ENCODE results near the gene TRIM45. TPM values are rescaled to one million over a fixed set of nuclear protein-coding genes. Genes with fewer than 3 reads are reported as not detected.
A peak's percentile ranks its signal among the peaks of the same experiment; 100 is the strongest.
"Not testable (repeated sequence)": the region's sequence is repeated elsewhere in the genome, so short reads cannot be mapped to it uniquely, and the experiment has no call there.

TRIM45 gene
- total and polyA plus RNA-seq, 2 donors from 2014 or later: 4.5 to 4.8 TPM

DNA sequence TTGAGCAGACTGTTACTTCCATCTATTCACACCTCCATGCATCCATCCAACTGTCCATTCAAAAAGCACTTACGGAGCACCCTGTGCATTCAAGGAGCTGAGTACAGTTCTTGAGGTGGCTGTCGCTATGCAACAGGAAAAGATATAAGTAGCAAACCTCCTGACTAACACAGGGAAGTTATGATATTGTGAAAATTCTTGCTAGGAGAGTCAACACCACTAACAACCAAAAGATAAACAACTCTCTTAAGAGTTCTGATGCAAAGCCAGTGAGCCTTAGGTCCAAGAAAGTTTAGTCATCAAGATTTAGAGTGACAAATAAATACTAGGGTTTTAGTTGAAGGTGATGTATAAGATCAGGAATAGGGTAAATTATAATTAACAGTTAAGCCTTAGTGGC, 44.5 kb upstream of the TRIM45 start:
- TF ChIP-seq, protein P1, sequence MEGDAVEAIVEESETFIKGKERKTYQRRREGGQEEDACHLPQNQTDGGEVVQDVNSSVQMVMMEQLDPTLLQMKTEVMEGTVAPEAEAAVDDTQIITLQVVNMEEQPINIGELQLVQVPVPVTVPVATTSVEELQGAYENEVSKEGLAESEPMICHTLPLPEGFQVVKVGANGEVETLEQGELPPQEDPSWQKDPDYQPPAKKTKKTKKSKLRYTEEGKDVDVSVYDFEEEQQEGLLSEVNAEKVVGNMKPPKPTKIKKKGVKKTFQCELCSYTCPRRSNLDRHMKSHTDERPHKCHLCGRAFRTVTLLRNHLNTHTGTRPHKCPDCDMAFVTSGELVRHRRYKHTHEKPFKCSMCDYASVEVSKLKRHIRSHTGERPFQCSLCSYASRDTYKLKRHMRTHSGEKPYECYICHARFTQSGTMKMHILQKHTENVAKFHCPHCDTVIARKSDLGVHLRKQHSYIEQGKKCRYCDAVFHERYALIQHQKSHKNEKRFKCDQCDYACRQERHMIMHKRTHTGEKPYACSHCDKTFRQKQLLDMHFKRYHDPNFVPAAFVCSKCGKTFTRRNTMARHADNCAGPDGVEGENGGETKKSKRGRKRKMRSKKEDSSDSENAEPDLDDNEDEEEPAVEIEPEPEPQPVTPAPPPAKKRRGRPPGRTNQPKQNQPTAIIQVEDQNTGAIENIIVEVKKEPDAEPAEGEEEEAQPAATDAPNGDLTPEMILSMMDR (IDR thresholded peaks at IDR 0.05; ENCODE audit: borderline replicate concordance, extremely low read depth, insufficient read depth): no peak
- Histone ChIP-seq H3K9me3 (ENCODE audit: control insufficient read depth in 2 of 3, insufficient read depth in 1 of 3, low read length in 3 of 3) (no peaks in the 10 kb centered on the region), H3K9ac (ENCODE audit: low read length in 3 of 3) (no peak overlapping the region), H3K27ac (ENCODE audit: low read depth in 2 of 2, low read length in 2 of 2) (no peak overlapping the region), H3K27me3 (ENCODE audit: control insufficient read depth, insufficient read depth, low read length) (no peaks in the 10 kb centered on the region), H3K36me3 (ENCODE audit: control insufficient read depth in 2 of 3, insufficient read depth in 3 of 3, low read length in 3 of 3) (no peaks in the 10 kb centered on the region), H3K4me1 (ENCODE audit: control insufficient read depth in 2 of 3, insufficient read depth in 2 of 3, low read depth in 1 of 3, low read length in 3 of 3) (no peaks in the 10 kb centered on the region), H3K4me3 (ENCODE audit: low read length in 3 of 3) (no peak overlapping the region)
- FAIRE-seq (no peak), DNase-seq (no peak)
- intact Hi-C loops (cut with DNase I): no loop called here

DNA sequence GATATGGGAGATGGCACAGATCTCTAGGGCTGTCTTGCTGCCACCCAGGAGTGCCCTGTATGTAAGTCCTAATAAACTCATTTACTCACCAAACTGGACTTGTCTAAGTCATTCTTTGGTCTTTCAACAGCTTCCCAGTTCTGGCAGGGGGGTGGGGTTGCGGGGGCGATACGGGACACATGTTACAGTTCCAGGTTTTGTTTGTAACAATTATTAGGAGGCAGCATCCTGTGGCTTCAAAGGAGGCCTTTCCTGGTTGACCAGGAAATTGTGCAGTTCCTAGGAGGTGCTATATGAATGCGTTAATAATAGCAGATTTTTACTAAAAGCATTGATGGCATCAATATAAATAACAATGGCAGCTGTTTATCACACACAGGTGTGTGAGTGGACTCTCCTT, 42.7 kb upstream of the TRIM45 start:
- no peaks in the 10 kb centered on the region for H3K9me3 ChIP-seq (ENCODE audit: control insufficient read depth in 2 of 3, insufficient read depth in 1 of 3, low read length in 3 of 3)
- H3K36me3 ChIP-seq (ENCODE audit: control insufficient read depth in 2 of 3, insufficient read depth in 3 of 3, low read length in 3 of 3): no peaks in the 10 kb centered on the region
- H3K27me3 ChIP-seq (ENCODE audit: control insufficient read depth, insufficient read depth, low read length): no peaks in the 10 kb centered on the region
- H3K9ac ChIP-seq (ENCODE audit: low read length in 3 of 3): no peak overlapping the region
- intact Hi-C loops (cut with DNase I): no loop called here
- FAIRE-seq (no peak), DNase-seq (no peak)
- no peaks in the 10 kb centered on the region for H3K4me1 ChIP-seq (ENCODE audit: control insufficient read depth in 2 of 3, insufficient read depth in 2 of 3, low read depth in 1 of 3, low read length in 3 of 3)
- H3K27ac ChIP-seq (ENCODE audit: low read depth in 2 of 2, low read length in 2 of 2): no peak overlapping the region
- TF ChIP-seq, protein P1 (IDR thresholded peaks at IDR 0.05; ENCODE audit: borderline replicate concordance, extremely low read depth, insufficient read depth): no peak
- no peak overlapping the region for H3K4me3 ChIP-seq (ENCODE audit: low read length in 3 of 3)

DNA sequence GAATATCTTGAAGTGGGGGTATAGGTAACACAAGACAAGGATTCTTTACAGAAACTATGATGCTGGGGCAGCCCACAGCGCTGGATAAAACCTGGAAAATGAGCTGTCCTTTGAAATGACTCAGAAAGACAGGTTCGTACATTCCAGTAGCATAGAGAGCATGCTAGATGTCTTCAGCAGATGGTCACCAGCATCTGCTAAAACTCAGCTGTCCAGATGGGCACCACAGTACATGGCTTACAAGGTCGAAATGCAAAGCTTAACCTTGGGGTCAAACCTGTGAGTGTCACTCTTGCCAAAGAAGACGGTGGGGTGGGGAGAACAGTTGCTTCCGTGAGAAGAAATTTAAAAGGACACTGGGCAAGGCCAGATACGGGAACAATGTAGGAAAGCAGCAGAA, 41.3 kb upstream of the TRIM45 start:
- no peaks in the 10 kb centered on the region for H3K4me1 ChIP-seq (ENCODE audit: control insufficient read depth in 2 of 3, insufficient read depth in 2 of 3, low read depth in 1 of 3, low read length in 3 of 3)
- no peak overlapping the region for H3K27ac ChIP-seq (ENCODE audit: low read depth in 2 of 2, low read length in 2 of 2)
- H3K36me3 ChIP-seq (ENCODE audit: control insufficient read depth in 2 of 3, insufficient read depth in 3 of 3, low read length in 3 of 3): no peaks in the 10 kb centered on the region
- H3K9me3 ChIP-seq (ENCODE audit: control insufficient read depth in 2 of 3, insufficient read depth in 1 of 3, low read length in 3 of 3): no peaks in the 10 kb centered on the region
- FAIRE-seq (no peak), DNase-seq (peak in 3 of 5 donors; percentile 12 to 29 (median 19))
- no peaks in the 10 kb centered on the region for H3K27me3 ChIP-seq (ENCODE audit: control insufficient read depth, insufficient read depth, low read length)
- TF ChIP-seq, protein P1 (IDR thresholded peaks at IDR 0.05; ENCODE audit: borderline replicate concordance, extremely low read depth, insufficient read depth): no peak
- no peak overlapping the region for H3K9ac ChIP-seq (ENCODE audit: low read length in 3 of 3)
- no peak overlapping the region for H3K4me3 ChIP-seq (ENCODE audit: low read length in 3 of 3)
- intact Hi-C loops (cut with DNase I): no loop called here

DNA sequence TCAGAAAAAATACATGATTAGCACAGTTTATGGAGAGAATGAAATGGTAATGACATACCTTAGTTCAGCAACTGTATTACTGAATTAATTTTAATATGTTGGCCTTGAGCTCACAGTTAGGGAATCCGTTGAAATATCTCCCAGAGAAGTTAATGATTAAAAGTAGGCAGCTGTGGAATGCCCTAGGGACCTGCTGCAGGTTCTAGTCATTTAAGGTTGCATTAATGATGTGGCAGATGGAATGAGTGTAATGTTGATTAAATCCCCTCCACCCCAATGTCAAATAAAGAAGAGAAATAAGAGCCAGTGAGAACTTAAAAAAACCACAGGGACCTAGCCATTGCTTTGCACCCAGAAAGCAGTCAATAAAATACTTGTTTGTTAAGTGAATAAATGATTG, 40.3 kb upstream of the TRIM45 start:
- no peaks in the 10 kb centered on the region for H3K4me1 ChIP-seq (ENCODE audit: control insufficient read depth in 2 of 3, insufficient read depth in 2 of 3, low read depth in 1 of 3, low read length in 3 of 3)
- H3K36me3 ChIP-seq (ENCODE audit: control insufficient read depth in 2 of 3, insufficient read depth in 3 of 3, low read length in 3 of 3): no peaks in the 10 kb centered on the region
- no peak overlapping the region for H3K9ac ChIP-seq (ENCODE audit: low read length in 3 of 3)
- no peaks in the 10 kb centered on the region for H3K27me3 ChIP-seq (ENCODE audit: control insufficient read depth, insufficient read depth, low read length)
- H3K9me3 ChIP-seq (ENCODE audit: control insufficient read depth in 2 of 3, insufficient read depth in 1 of 3, low read length in 3 of 3): no peaks in the 10 kb centered on the region
- intact Hi-C loops (cut with DNase I): no loop called here
- H3K27ac ChIP-seq (ENCODE audit: low read depth in 2 of 2, low read length in 2 of 2): no peak overlapping the region
- DNase-seq (peak in 2 of 5 donors; percentile 71 to 76), FAIRE-seq (peak; percentile 41)
- TF ChIP-seq, protein P1 (IDR thresholded peaks at IDR 0.05; ENCODE audit: borderline replicate concordance, extremely low read depth, insufficient read depth): no peak
- no peak overlapping the region for H3K4me3 ChIP-seq (ENCODE audit: low read length in 3 of 3)

DNA sequence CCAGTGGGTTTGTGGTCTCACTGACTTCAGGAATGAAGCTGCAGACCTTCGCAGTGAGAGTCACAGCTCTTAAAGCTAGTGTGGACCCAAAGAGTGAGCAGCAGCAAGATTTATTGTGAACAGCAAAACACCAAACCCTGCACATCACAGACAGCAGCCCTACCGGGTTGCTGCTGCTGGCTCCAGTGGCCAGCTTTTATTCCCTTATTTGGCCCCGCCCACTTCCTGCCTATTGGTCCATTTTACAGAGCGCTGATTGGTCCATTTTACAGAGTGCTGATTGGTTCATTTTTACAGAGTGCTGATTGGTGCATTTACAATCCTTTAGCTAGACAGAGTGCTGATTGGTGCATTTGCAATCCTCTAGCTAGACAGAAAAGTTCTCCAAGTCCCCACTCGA, 29.8 kb upstream of the TRIM45 start:
- H3K9ac ChIP-seq (ENCODE audit: low read length in 3 of 3); H3K27ac ChIP-seq (ENCODE audit: low read depth in 2 of 2, low read length in 2 of 2); DNase-seq; H3K4me1 ChIP-seq (ENCODE audit: control insufficient read depth in 2 of 3, insufficient read depth in 2 of 3, low read depth in 1 of 3, low read length in 3 of 3); H3K27me3 ChIP-seq (ENCODE audit: control insufficient read depth, insufficient read depth, low read length); intact Hi-C loops (cut with DNase I); FAIRE-seq; H3K4me3 ChIP-seq (ENCODE audit: low read length in 3 of 3); H3K36me3 ChIP-seq (ENCODE audit: control insufficient read depth in 2 of 3, insufficient read depth in 3 of 3, low read length in 3 of 3); H3K9me3 ChIP-seq (ENCODE audit: control insufficient read depth in 2 of 3, insufficient read depth in 1 of 3, low read length in 3 of 3): not testable (repeated sequence)
